ENCODE results near the gene ACTN3. TPM values are rescaled to one million over a fixed set of nuclear protein-coding genes. Genes with fewer than 3 reads are reported as not detected.
"Not testable (repeated sequence)": the region's sequence is repeated elsewhere in the genome, so short reads cannot be mapped to it uniquely, and the experiment has no call there.

ACTN3 gene
- total RNA-seq, 1 donor from 2014 or later, result 156 TPM

GRCh38 chr11:66529069-66529468 is 17.6 kb upstream of the ACTN3 start:
- no peaks in the 10 kb centered on the region for H3K9me3 ChIP-seq (ENCODE audit: control insufficient read depth in 3 of 3, low read length in 3 of 3)
- H3K27me3 ChIP-seq (ENCODE audit: control insufficient read depth in 3 of 3, insufficient read depth in 3 of 3, low read length in 3 of 3), result no peaks in the 10 kb centered on the region
- no peak overlapping the region for H3K9ac ChIP-seq (ENCODE audit: low read depth in 1 of 3, low read length in 3 of 3)
- no peak overlapping the region for H3K4me3 ChIP-seq (ENCODE audit: low read length in 3 of 3)
- no peak overlapping the region for H3K27ac ChIP-seq (ENCODE audit: low read depth, low read length)
- H3K36me3 ChIP-seq (ENCODE audit: control insufficient read depth in 3 of 3, insufficient read depth in 3 of 3, low read length in 3 of 3), result peaks cover 13 to 20% (median 13%) of the 10 kb centered on the region in 3 donors
- peaks cover 5 to 16% (median 6%) of the 10 kb centered on the region in 3 donors for H3K4me1 ChIP-seq (ENCODE audit: control insufficient read depth in 3 of 3, insufficient read depth in 3 of 3, low read length in 3 of 3)

- Histone ChIP-seq H3K27ac (ENCODE audit: low read depth, low read length) (no peak overlapping the region), H3K9me3 (ENCODE audit: control insufficient read depth in 3 of 3, low read length in 3 of 3) (no peaks in the 10 kb centered on the region), H3K4me3 (ENCODE audit: low read length in 3 of 3) (no peak overlapping the region), H3K9ac (ENCODE audit: low read depth in 1 of 3, low read length in 3 of 3) (no peak overlapping the region), H3K27me3 (ENCODE audit: control insufficient read depth in 3 of 3, insufficient read depth in 3 of 3, low read length in 3 of 3) (no peaks in the 10 kb centered on the region), H3K4me1 (ENCODE audit: control insufficient read depth in 3 of 3, insufficient read depth in 3 of 3, low read length in 3 of 3) (peaks cover 0 to 11% (median 3%) of the 10 kb centered on the region in 3 donors), H3K36me3 (ENCODE audit: control insufficient read depth in 3 of 3, insufficient read depth in 3 of 3, low read length in 3 of 3) (peaks cover 13 to 20% (median 13%) of the 10 kb centered on the region in 3 donors)
Measured at GRCh38 chr11:66529655-66530054, 17.0 kb upstream of the ACTN3 start.

- Histone ChIP-seq H3K4me1 (ENCODE audit: control insufficient read depth in 3 of 3, insufficient read depth in 3 of 3, low read length in 3 of 3) (peaks cover 0 to 11% (median 3%) of the 10 kb centered on the region in 3 donors), H3K9ac (ENCODE audit: low read depth in 1 of 3, low read length in 3 of 3) (no peak overlapping the region), H3K9me3 (ENCODE audit: control insufficient read depth in 3 of 3, low read length in 3 of 3) (no peaks in the 10 kb centered on the region), H3K27me3 (ENCODE audit: control insufficient read depth in 3 of 3, insufficient read depth in 3 of 3, low read length in 3 of 3) (no peaks in the 10 kb centered on the region), H3K27ac (ENCODE audit: low read depth, low read length) (no peak overlapping the region), H3K4me3 (ENCODE audit: low read length in 3 of 3) (no peak overlapping the region), H3K36me3 (ENCODE audit: control insufficient read depth in 3 of 3, insufficient read depth in 3 of 3, low read length in 3 of 3) (peaks cover 13 to 20% (median 16%) of the 10 kb centered on the region in 3 donors)
Measured at GRCh38 chr11:66530927-66531709, 15.6 kb upstream of the ACTN3 start.

DNA sequence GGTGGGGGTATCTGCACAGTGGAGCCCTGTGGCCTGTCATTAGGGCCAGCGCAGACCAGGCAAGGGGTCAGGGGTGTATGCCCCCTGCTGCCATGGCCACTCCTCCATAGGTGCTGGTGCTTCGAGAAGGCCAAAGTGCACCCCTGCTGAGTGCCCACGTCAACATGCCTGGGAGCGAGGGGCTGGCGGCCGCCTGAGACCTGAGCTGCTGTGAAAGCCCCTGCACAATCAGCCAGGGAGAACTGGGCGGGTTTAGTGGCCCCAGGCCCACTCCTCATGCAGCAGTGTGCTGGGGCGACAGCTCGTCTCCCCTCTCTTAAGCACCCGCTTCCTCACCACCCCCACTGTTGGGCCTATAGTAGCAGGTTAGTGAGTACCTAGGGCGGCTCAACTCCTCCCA is 14.9 kb upstream of the ACTN3 start:
- Histone ChIP-seq H3K9me3 (ENCODE audit: control insufficient read depth in 3 of 3, low read length in 3 of 3) (no peaks in the 10 kb centered on the region), H3K9ac (ENCODE audit: low read depth in 1 of 3, low read length in 3 of 3) (no peak overlapping the region), H3K27me3 (ENCODE audit: control insufficient read depth in 3 of 3, insufficient read depth in 3 of 3, low read length in 3 of 3) (no peaks in the 10 kb centered on the region), H3K4me1 (ENCODE audit: control insufficient read depth in 3 of 3, insufficient read depth in 3 of 3, low read length in 3 of 3) (peaks cover 0 to 11% (median 3%) of the 10 kb centered on the region in 3 donors), H3K36me3 (ENCODE audit: control insufficient read depth in 3 of 3, insufficient read depth in 3 of 3, low read length in 3 of 3) (peaks cover 7 to 15% (median 13%) of the 10 kb centered on the region in 3 donors), H3K27ac (ENCODE audit: low read depth, low read length) (no peak overlapping the region), H3K4me3 (ENCODE audit: low read length in 3 of 3) (no peak overlapping the region)

DNA sequence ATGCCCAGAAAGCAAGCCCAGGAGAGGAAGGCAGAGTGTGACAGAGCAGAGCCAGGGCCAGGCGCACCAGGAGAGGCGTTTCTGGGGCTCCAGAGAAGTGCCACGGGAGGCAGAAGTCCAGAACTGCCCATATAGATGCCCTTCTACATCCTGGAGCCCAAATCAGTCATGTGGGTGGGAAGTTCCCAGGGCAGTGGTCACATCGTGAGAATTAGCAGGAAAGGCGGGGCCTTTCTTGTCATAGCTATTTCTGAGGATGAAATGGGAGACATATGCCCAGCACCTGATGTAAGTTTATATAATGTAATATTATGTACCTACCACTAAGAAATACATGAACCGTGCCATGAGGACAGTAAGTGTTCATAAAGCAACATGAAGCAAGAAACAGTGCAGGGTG is 13.9 kb upstream of the ACTN3 start:
- Histone ChIP-seq H3K9ac (ENCODE audit: low read depth in 1 of 3, low read length in 3 of 3) (no peak overlapping the region), H3K27ac (ENCODE audit: low read depth, low read length) (no peak overlapping the region), H3K9me3 (ENCODE audit: control insufficient read depth in 3 of 3, low read length in 3 of 3) (no peaks in the 10 kb centered on the region), H3K4me1 (ENCODE audit: control insufficient read depth in 3 of 3, insufficient read depth in 3 of 3, low read length in 3 of 3) (peaks cover 0 to 11% (median 3%) of the 10 kb centered on the region in 3 donors), H3K36me3 (ENCODE audit: control insufficient read depth in 3 of 3, insufficient read depth in 3 of 3, low read length in 3 of 3) (peaks cover 7 to 12% (median 11%) of the 10 kb centered on the region in 3 donors), H3K27me3 (ENCODE audit: control insufficient read depth in 3 of 3, insufficient read depth in 3 of 3, low read length in 3 of 3) (no peaks in the 10 kb centered on the region), H3K4me3 (ENCODE audit: low read length in 3 of 3) (no peak overlapping the region)

DNA sequence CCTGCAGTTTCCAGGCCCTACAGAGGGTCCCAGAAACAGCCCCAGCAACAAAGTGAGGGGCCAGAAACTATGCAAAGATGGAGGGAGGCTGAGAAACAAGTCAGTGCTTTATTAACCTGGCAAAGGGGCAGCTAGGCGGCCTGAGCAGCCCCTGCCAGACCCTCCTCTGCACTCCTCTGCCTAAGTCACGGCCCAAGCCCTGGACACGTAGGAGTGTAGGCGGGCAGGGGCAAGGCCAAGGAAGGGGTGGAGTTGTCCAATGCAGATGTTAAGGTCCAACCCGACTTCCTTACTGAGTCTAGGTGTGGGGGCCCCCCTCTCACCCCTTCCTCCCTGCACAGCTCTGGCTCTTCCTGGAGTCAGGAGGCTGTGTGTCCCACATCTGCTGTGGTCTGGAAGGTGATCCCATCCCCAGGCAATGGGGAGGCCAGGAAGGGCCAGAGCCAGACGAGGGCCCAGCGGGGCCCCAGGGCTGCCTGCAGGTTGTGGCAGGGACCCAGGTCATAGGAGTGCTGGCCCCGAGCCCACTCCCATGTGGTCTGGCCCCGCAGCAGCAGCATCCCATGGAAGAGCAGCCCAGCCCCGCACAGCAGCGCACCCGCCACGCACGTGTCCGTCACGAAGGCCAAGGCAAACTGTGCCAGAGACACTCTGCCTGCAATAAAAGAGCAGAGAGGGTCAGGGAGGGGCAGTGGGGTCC is 7.4 kb upstream of the ACTN3 start:
- H3K9ac ChIP-seq (ENCODE audit: low read depth in 1 of 3, low read length in 3 of 3), result peak overlapping the region in 1 of 3 donors; percentile 25
- H3K4me3 ChIP-seq (ENCODE audit: low read length in 3 of 3), result no peak overlapping the region
- peaks cover 14 to 24% (median 19%) of the 10 kb centered on the region in 3 donors for H3K36me3 ChIP-seq (ENCODE audit: control insufficient read depth in 3 of 3, insufficient read depth in 3 of 3, low read length in 3 of 3)
- no peaks in the 10 kb centered on the region for H3K9me3 ChIP-seq (ENCODE audit: control insufficient read depth in 3 of 3, low read length in 3 of 3)
- H3K27ac ChIP-seq (ENCODE audit: low read depth, low read length), result no peak overlapping the region
- H3K4me1 ChIP-seq (ENCODE audit: control insufficient read depth in 3 of 3, insufficient read depth in 3 of 3, low read length in 3 of 3), result peaks cover 29 to 31% (median 31%) of the 10 kb centered on the region in 3 donors
- no peaks in the 10 kb centered on the region for H3K27me3 ChIP-seq (ENCODE audit: control insufficient read depth in 3 of 3, insufficient read depth in 3 of 3, low read length in 3 of 3)

DNA sequence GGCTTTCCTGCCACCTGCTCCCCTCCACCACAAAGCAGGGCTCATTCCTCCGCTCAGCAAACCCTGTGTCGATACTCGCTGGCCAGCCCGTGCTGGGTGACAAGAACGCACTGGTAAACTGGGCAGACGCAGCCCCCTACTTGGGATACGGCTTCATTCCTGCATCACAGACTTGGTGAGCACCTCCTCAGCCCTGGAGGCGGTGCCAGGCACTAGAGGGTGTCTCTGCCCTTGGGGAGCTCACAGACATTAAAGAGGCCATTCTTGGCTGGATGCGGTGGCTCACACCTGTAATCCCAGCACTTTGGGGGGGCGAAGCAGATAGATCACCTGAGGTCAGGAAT is 6.9 kb upstream of the ACTN3 start:
- no peaks in the 10 kb centered on the region for H3K27me3 ChIP-seq (ENCODE audit: control insufficient read depth in 3 of 3, insufficient read depth in 3 of 3, low read length in 3 of 3)
- peaks cover 14 to 24% (median 19%) of the 10 kb centered on the region in 3 donors for H3K36me3 ChIP-seq (ENCODE audit: control insufficient read depth in 3 of 3, insufficient read depth in 3 of 3, low read length in 3 of 3)
- no peak overlapping the region for H3K4me3 ChIP-seq (ENCODE audit: low read length in 3 of 3)
- H3K9ac ChIP-seq (ENCODE audit: low read depth in 1 of 3, low read length in 3 of 3), result peak overlapping the region in 1 of 3 donors; percentile 25
- no peaks in the 10 kb centered on the region for H3K9me3 ChIP-seq (ENCODE audit: control insufficient read depth in 3 of 3, low read length in 3 of 3)
- H3K4me1 ChIP-seq (ENCODE audit: control insufficient read depth in 3 of 3, insufficient read depth in 3 of 3, low read length in 3 of 3), result peaks cover 32 to 35% (median 35%) of the 10 kb centered on the region in 3 donors
- no peak overlapping the region for H3K27ac ChIP-seq (ENCODE audit: low read depth, low read length)

- H3K36me3 ChIP-seq (ENCODE audit: control insufficient read depth in 3 of 3, insufficient read depth in 3 of 3, low read length in 3 of 3), result peaks cover 14 to 24% (median 19%) of the 10 kb centered on the region in 3 donors
- not testable (repeated sequence) for H3K4me3 ChIP-seq (ENCODE audit: low read length in 3 of 3); H3K27me3 ChIP-seq (ENCODE audit: control insufficient read depth in 3 of 3, insufficient read depth in 3 of 3, low read length in 3 of 3); H3K9me3 ChIP-seq (ENCODE audit: control insufficient read depth in 3 of 3, low read length in 3 of 3); H3K9ac ChIP-seq (ENCODE audit: low read depth in 1 of 3, low read length in 3 of 3); H3K27ac ChIP-seq (ENCODE audit: low read depth, low read length)
- peaks cover 39 to 43% (median 41%) of the 10 kb centered on the region in 3 donors for H3K4me1 ChIP-seq (ENCODE audit: control insufficient read depth in 3 of 3, insufficient read depth in 3 of 3, low read length in 3 of 3)
Measured at GRCh38 chr11:66540598-66540997, 6.1 kb upstream of the ACTN3 start.

DNA sequence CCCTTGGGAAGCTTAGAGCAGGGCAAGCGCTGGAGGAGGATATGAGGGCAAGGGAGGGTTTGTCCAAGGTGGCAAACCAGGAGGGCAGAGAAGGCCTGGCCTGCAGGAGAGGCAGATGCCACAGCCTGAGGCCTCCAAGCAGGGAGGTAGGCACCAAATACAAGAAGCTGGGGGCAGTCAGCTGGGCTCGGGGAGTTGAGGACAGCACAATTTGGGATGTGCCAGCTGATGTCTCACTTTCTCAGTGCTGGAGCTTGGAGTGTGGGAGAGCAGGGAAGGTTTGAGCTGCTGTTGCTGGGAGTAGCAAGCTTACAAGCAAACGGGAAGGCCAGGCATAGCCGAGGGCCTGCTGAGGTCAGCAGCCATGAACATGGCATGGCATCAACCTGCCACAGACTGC is 4.8 kb upstream of the ACTN3 start:
- H3K9me3 ChIP-seq (ENCODE audit: control insufficient read depth in 3 of 3, low read length in 3 of 3), result no peaks in the 10 kb centered on the region
- peak overlapping the region in 2 of 3 donors; percentile 65 to 68 for H3K9ac ChIP-seq (ENCODE audit: low read depth in 1 of 3, low read length in 3 of 3)
- peaks cover 45 to 47% (median 46%) of the 10 kb centered on the region in 3 donors for H3K4me1 ChIP-seq (ENCODE audit: control insufficient read depth in 3 of 3, insufficient read depth in 3 of 3, low read length in 3 of 3)
- H3K36me3 ChIP-seq (ENCODE audit: control insufficient read depth in 3 of 3, insufficient read depth in 3 of 3, low read length in 3 of 3), result peaks cover 14 to 19% (median 17%) of the 10 kb centered on the region in 3 donors
- H3K27ac ChIP-seq (ENCODE audit: low read depth, low read length), result peak overlapping the region; percentile 0
- H3K27me3 ChIP-seq (ENCODE audit: control insufficient read depth in 3 of 3, insufficient read depth in 3 of 3, low read length in 3 of 3), result no peaks in the 10 kb centered on the region
- no peak overlapping the region for H3K4me3 ChIP-seq (ENCODE audit: low read length in 3 of 3)

- Histone ChIP-seq H3K36me3 (ENCODE audit: control insufficient read depth in 3 of 3, insufficient read depth in 3 of 3, low read length in 3 of 3) (peaks cover 14 to 19% (median 16%) of the 10 kb centered on the region in 3 donors), H3K9ac (ENCODE audit: low read depth in 1 of 3, low read length in 3 of 3) (peak overlapping the region in 2 of 3 donors; percentile 68 to 70), H3K4me1 (ENCODE audit: control insufficient read depth in 3 of 3, insufficient read depth in 3 of 3, low read length in 3 of 3) (peaks cover 46 to 51% (median 50%) of the 10 kb centered on the region in 3 donors), H3K27me3 (ENCODE audit: control insufficient read depth in 3 of 3, insufficient read depth in 3 of 3, low read length in 3 of 3) (no peaks in the 10 kb centered on the region), H3K9me3 (ENCODE audit: control insufficient read depth in 3 of 3, low read length in 3 of 3) (no peaks in the 10 kb centered on the region), H3K4me3 (ENCODE audit: low read length in 3 of 3) (peak overlapping the region in 1 of 3 donors; percentile 13), H3K27ac (ENCODE audit: low read depth, low read length) (no peak overlapping the region)
Measured at GRCh38 chr11:66542362-66542761, 4.3 kb upstream of the ACTN3 start.

Data from skeletal muscle tissue (tissue), 4 donors.